Epithelial cell of proximal tubule (primary cell): ENCODE results near the gene CD163L1. TPM values are rescaled to one million over a fixed set of nuclear protein-coding genes. Genes with fewer than 3 reads are reported as not detected.
"Not testable (repeated sequence)": the region's sequence is repeated elsewhere in the genome, so short reads cannot be mapped to it uniquely, and the experiment has no call there.

ENCODE experiments used
- DNase-seq: peaks from one replicate; pipeline ENCODE4 v3.0.0-alpha.2; 2011; ENCODE audit warnings: low read depth
- H3K4me3 ChIP-seq: 2 replicates; pipeline ENCODE4 v1.5.1; 2011; ENCODE audit warnings: low read depth, mild to moderate bottlenecking, low read length
- CTCF ChIP-seq: conservative IDR thresholded peaks from 2 replicates; pipeline ENCODE4 v1.5.1; 2012; ENCODE audit warnings: low read depth, mild to moderate bottlenecking, low read length
- total RNA-seq: library from RNA; depleted of rRNA; stranded (reverse); fragments of >200 nt; gene quantifications from 2 replicates; pipeline ENCODE4 v1.2.3, GENCODE V29; 2015

CD163L1 gene
- total RNA-seq, 1 donor from 2014 or later, result 0.12 TPM

DNA sequence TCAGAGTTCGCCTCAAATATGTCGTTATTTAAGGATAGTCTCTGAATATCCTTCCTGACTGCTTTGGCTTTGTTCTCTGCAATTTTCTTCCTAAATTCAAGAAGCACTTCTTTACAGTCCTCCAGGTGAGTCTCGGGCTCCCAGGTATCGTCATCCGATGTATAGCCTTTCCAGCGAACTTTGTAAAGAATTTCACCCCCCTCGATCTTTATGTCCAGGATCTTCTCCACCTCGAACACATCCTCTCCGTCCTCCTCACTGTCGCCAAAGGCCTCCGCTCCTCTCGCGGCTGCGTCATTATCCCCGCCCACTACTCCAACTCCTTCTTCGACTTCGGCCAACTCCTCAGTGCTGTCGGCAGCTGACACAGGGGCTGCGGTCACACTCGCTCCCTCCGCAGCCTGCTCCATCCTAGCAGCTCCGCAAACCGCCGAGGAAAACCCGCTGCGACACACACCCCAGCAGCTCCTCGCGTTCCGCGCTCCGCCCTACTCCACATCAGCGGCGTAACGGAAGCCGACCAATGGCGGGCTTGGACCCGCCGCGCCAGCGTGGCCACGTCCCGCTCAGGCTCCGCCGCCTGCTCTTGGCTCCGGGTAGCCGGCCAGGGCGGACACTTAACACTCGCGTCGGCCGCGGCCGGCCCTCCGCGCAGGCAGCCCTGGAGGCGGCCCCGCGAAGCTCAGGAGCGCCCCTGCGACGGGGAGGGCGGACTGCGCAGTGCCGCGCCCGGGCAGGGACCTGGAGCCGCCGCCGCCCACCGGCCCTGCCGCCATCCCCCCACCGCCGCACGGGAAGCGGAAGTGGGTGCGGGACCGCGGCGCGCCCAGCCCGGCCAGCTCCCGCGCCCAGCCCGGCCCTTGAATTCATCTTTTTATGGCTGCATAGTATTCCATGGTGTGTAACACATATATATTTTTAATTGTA, 4.1 kb downstream of the CD163L1 start:
- DNase-seq, result no peak
- H3K4me3 ChIP-seq, result peak overlapping the region; percentile 48
- TF ChIP-seq CTCF, result no peak

GRCh38 chr12:7438291-7438995, 5.5 kb downstream of the CD163L1 start:
- not testable (repeated sequence) for H3K4me3 ChIP-seq, DNase-seq

GRCh38 chr12:7437494-7437893, 6.5 kb downstream of the CD163L1 start:
- not testable (repeated sequence) for DNase-seq, H3K4me3 ChIP-seq

DNA sequence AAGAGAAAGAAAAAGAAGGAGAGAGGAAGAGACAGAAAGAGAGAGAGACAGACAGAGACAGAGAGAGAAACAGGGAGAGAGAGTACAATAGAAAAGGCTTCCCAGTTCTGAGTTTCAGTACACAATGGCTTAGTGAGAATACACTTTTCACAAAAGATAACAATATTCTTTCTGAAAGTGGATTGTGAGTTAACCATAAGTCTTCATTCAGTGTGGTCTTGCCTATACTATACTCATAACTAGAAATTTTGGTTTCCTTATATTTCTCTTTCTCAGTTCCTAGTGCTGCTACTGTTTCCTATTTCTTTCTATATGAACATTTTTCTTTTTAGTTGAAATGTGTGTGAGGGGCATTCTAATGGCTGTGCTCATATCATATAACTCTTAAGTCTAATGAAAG, 9.3 kb downstream of the CD163L1 start:
- H3K4me3 ChIP-seq, result no peak overlapping the region
- DNase-seq, result no peak
- TF ChIP-seq CTCF, result no peak

GRCh38 chr12:7433276-7433822, 10.6 kb downstream of the CD163L1 start:
- TF ChIP-seq CTCF, result no peak
- no peak for DNase-seq
- no peak overlapping the region for H3K4me3 ChIP-seq

- H3K4me3 ChIP-seq, result no peak overlapping the region
- no peak for TF ChIP-seq CTCF
- no peak for DNase-seq
These were observed 11.8 kb downstream of the CD163L1 start for GRCh38 chr12:7431993-7432685.

GRCh38 chr12:7411343-7411742, 32.6 kb downstream of the CD163L1 start:
- DNase-seq, result no peak
- no peak for TF ChIP-seq CTCF

More at GRCh38 chr12:7411343-7411742, 32.6 kb downstream of the CD163L1 start:
- no peak overlapping the region for H3K4me3 ChIP-seq
